H1 (cell line): ENCODE data around the gene TAS2R39. TPM values are rescaled to one million over a fixed set of nuclear protein-coding genes. Genes with fewer than 3 reads are reported as not detected.

Source experiments
- CTCF ChIA-PET: fragments of 300-600 bp; sonication (Branson Sonifier 250); formaldehyde crosslinking; loops from one replicate; lab custom pipeline; 2021; ENCODE audit not compliant: partially characterized antibody; lab: Charles Lee
- POLR2A ChIA-PET: fragments of 300-600 bp; sonication (Branson Sonifier 250); formaldehyde crosslinking; loops from one replicate; lab custom pipeline; 2021; ENCODE audit warnings: inconsistent platforms; ENCODE audit not compliant: partially characterized antibody; lab: Charles Lee
- DNase-seq, 2 experiments: peaks; one replicate each; pipeline versions ENCODE4 v3.0.0 to v3.0.0-alpha.2; 2010 to 2022; ENCODE audit warnings: low spot score in 2 of 2, low read depth in 1 of 2, mixed read lengths in 1 of 2
- FAIRE-seq: peaks from 2 replicates; lab custom pipeline; 2011; peaks lifted over from hg19 to GRCh38; lab: Jason Lieb, UNC
- H2AFZ ChIP-seq: 2 replicates; pipeline ENCODE4 v1.8.1; 2012; ENCODE audit warnings: low read length, inconsistent platforms
- H2AK5ac ChIP-seq: 2 replicates; pipeline ENCODE4 v1.6.1; 2013; ENCODE audit warnings: low read depth, low read length
- H2BK120ac ChIP-seq: replicated peaks from 2 replicates; pipeline ENCODE3; 2013; ENCODE audit warnings: low read depth, low read length, inconsistent platforms
- H2BK12ac ChIP-seq: 2 replicates; pipeline ENCODE4 v1.6.1; 2013; ENCODE audit warnings: low read depth, low read length
- H2BK15ac ChIP-seq: 2 replicates; pipeline ENCODE4 v1.6.1; 2013; ENCODE audit warnings: low read length
- H2BK20ac ChIP-seq: 2 replicates; pipeline ENCODE4 v1.6.1; 2013; ENCODE audit warnings: low read length
- H2BK5ac ChIP-seq: 2 replicates; pipeline ENCODE4 v1.6.1; 2013; ENCODE audit warnings: low read depth, low read length
- H3K14ac ChIP-seq: 2 replicates; pipeline ENCODE4 v1.6.1; 2013; ENCODE audit warnings: inconsistent platforms; ENCODE audit not compliant: insufficient read length
- H3K18ac ChIP-seq: 2 replicates; pipeline ENCODE4 v1.6.1; 2013; ENCODE audit warnings: low read length; ENCODE audit errors: extremely low read depth
- H3K23ac ChIP-seq: 2 replicates; pipeline ENCODE4 v1.6.1; 2013; ENCODE audit warnings: inconsistent platforms; ENCODE audit not compliant: insufficient read length
- H3K23me2 ChIP-seq: 2 replicates; pipeline ENCODE4 v1.6.1; 2013; ENCODE audit warnings: low read depth, low read length
- H3K27ac ChIP-seq: 2 replicates; pipeline ENCODE4 v1.6.1; 2011; ENCODE audit warnings: low read depth, low read length, inconsistent platforms
- H3K27me3 ChIP-seq, 4 experiments: replicated peaks in 1 of 4; 1 replicate in 1 of 4; 2 replicates in 3 of 4; pipeline versions ENCODE4 v1.6.1 to v1.8.1; 2011 to 2013; ENCODE audit warnings: low read length in 3 of 4, mild to moderate bottlenecking in 3 of 4, inconsistent platforms in 2 of 4, mixed read lengths in 2 of 4, moderate library complexity in 1 of 4; ENCODE audit not compliant: control insufficient read depth in 3 of 4, insufficient read depth in 3 of 4; ENCODE audit errors: extremely low read depth in 1 of 4
- H3K36me3 ChIP-seq, 4 experiments: 2 replicates each; pipeline versions ENCODE4 v1.6.1 to v1.8.1; 2011 to 2013; ENCODE audit warnings: mild to moderate bottlenecking in 4 of 4, low read length in 3 of 4, moderate library complexity in 2 of 4, control low read depth in 1 of 4, inconsistent platforms in 1 of 4; ENCODE audit not compliant: insufficient read depth in 4 of 4, control insufficient read depth in 2 of 4
- H3K4ac ChIP-seq: replicated peaks from 2 replicates; pipeline ENCODE3; 2013; ENCODE audit warnings: low read length, low read depth, mixed read lengths, inconsistent platforms; ENCODE audit not compliant: insufficient read length
- H3K4me1 ChIP-seq, 4 experiments: replicated peaks in 1 of 4; 1 replicate in 1 of 4; 2 replicates in 3 of 4; pipeline versions ENCODE4 v1.6.1 to v1.8.1; 2011 to 2013; ENCODE audit warnings: low read length in 3 of 4, inconsistent platforms in 2 of 4, mixed read lengths in 1 of 4; ENCODE audit not compliant: insufficient read depth in 4 of 4, control insufficient read depth in 3 of 4
- H3K4me2 ChIP-seq, 2 experiments: 2 replicates each; pipeline versions ENCODE4 v1.6.1 to v1.8.1; 2011 to 2013; ENCODE audit warnings: low read depth in 2 of 2, low read length in 2 of 2, control low read depth in 1 of 2, inconsistent platforms in 1 of 2, mild to moderate bottlenecking in 1 of 2; ENCODE audit not compliant: insufficient read depth in 1 of 2
- H3K4me3 ChIP-seq, 4 experiments: fragments of 200-600, 300-600 bp in 1 of 4; sonication (generic), shearing (Covaris generic), sonication (Bioruptor Twin) in 1 of 4; 2 replicates each; pipeline versions ENCODE4 v1.5.1 to v1.8.1; 2011 to 2016; ENCODE audit warnings: low read length in 4 of 4, low read depth in 3 of 4, control low read depth in 2 of 4, inconsistent platforms in 2 of 4, mild to moderate bottlenecking in 2 of 4, mixed read lengths in 1 of 4, moderate library complexity in 1 of 4; ENCODE audit not compliant: insufficient read depth in 2 of 4; ENCODE audit errors: extremely low read depth in 1 of 4
- H3K56ac ChIP-seq: replicated peaks from 2 replicates; pipeline ENCODE3; 2013; ENCODE audit warnings: low read depth, mild to moderate bottlenecking, mixed read lengths, low read length, inconsistent platforms; ENCODE audit not compliant: insufficient read length
- H3K79me1 ChIP-seq: 2 replicates; pipeline ENCODE4 v1.6.1; 2013; ENCODE audit warnings: low read depth, low read length, control low read depth
- H3K79me2 ChIP-seq, 2 experiments: 2 replicates each; pipeline versions ENCODE4 v1.6.1 to v1.8.1; 2012 to 2013; ENCODE audit warnings: low read length in 2 of 2, mild to moderate bottlenecking in 2 of 2, inconsistent platforms in 1 of 2; ENCODE audit not compliant: insufficient read depth in 2 of 2, control insufficient read depth in 1 of 2
- H3K9ac ChIP-seq, 4 experiments: replicated peaks in 1 of 4; 1 replicate in 1 of 4; 2 replicates in 3 of 4; pipeline versions ENCODE4 v1.6.1 to v1.8.1; 2011 to 2013; ENCODE audit warnings: low read depth in 3 of 4, low read length in 3 of 4, control low read depth in 2 of 4, mild to moderate bottlenecking in 2 of 4, moderate library complexity in 2 of 4, inconsistent platforms in 1 of 4; ENCODE audit errors: extremely low read depth in 1 of 4
- H3K9me3 ChIP-seq, 2 experiments: 2 replicates each; pipeline versions ENCODE4 v1.6.1 to v1.8.1; 2012 to 2013; ENCODE audit warnings: mild to moderate bottlenecking in 2 of 2, moderate library complexity in 2 of 2, control low read depth in 1 of 2, inconsistent platforms in 1 of 2, low read depth in 1 of 2, low read length in 1 of 2, mixed read lengths in 1 of 2; ENCODE audit not compliant: insufficient read depth in 2 of 2
- H4K20me1 ChIP-seq, 2 experiments: replicated peaks in 1 of 2; 2 replicates each; pipeline versions ENCODE3 to v1.8.1; 2011 to 2013; ENCODE audit warnings: inconsistent platforms in 2 of 2, low read length in 2 of 2, mild to moderate bottlenecking in 1 of 2; ENCODE audit not compliant: insufficient read depth in 2 of 2, control insufficient read depth in 1 of 2
- H4K5ac ChIP-seq: 2 replicates; pipeline ENCODE4 v1.6.1; 2013; ENCODE audit warnings: low read length, low read depth, mixed read lengths, inconsistent platforms; ENCODE audit not compliant: insufficient read length
- H4K8ac ChIP-seq: 2 replicates; pipeline ENCODE4 v1.8.0; 2013; ENCODE audit warnings: mild to moderate bottlenecking, moderate library complexity, low read length, inconsistent platforms; ENCODE audit not compliant: insufficient read depth; ENCODE audit errors: extremely low read depth
- H4K91ac ChIP-seq: replicated peaks from 2 replicates; pipeline ENCODE3; 2013; ENCODE audit warnings: low read length, mixed read lengths, inconsistent platforms; ENCODE audit not compliant: insufficient read length
- CTBP2 ChIP-seq: IDR thresholded peaks from 2 replicates; pipeline ENCODE4 v1.7.0; 2011; ENCODE audit warnings: borderline replicate concordance, mild to moderate bottlenecking, moderate library complexity, mixed read lengths, low read length; ENCODE audit not compliant: insufficient read depth, insufficient read length
- JUN ChIP-seq: IDR thresholded peaks from 2 replicates; pipeline ENCODE4 v1.6.1; 2011; ENCODE audit warnings: low read depth, mild to moderate bottlenecking, improper control_type of control experiment, low read length
- JUND ChIP-seq: IDR thresholded peaks from 2 replicates; pipeline ENCODE4 v1.6.1; 2011; ENCODE audit warnings: mild to moderate bottlenecking, improper control_type of control experiment, low read length
- MAX ChIP-seq: IDR thresholded peaks from 2 replicates; pipeline ENCODE4 v1.6.1; 2012; ENCODE audit warnings: inconsistent platforms
- TAF1 ChIP-seq: IDR thresholded peaks from 2 replicates; pipeline ENCODE4 v1.6.1; 2011; ENCODE audit warnings: mild to moderate bottlenecking, low read depth, low read length
- WGBS, 2 experiments: shearing (Covaris generic) in 1 of 2; methylation state at CpG; one replicate each; pipeline versions ENCODE4 v1.1.6 to v1.1.7; 2013 to 2015; ENCODE audit warnings: low lambda C conversion rate in 2 of 2, mixed read lengths in 2 of 2, inconsistent platforms in 1 of 2, low coverage in 1 of 2, missing lambda C conversion rate in 1 of 2; ENCODE audit not compliant: insufficient replicate concordance in 2 of 2, insufficient coverage in 1 of 2, insufficient read length in 1 of 2; ENCODE audit errors: extremely low coverage in 1 of 2, missing lambda C conversion rate in 1 of 2; 5-methylcytosine and 5-hydroxymethylcytosine counted together
- polyA plus RNA-seq, 7 experiments: library from polyadenylated mRNA; depleted of rRNA in 3 of 7; stranded (reverse) in 5 of 7; unstranded in 2 of 7; fragments of >200 nt in 5 of 7; fragments of 200-250 nt in 2 of 7; gene quantifications; 1 replicate in 5 of 7; 2 replicates in 1 of 7; 4 replicates in 1 of 7; pipeline versions ENCODE4 v1.2.1 to v1.2.3, GENCODE V29; 2011 to 2013; ENCODE audit warnings: missing spikeins in 2 of 7, mixed read lengths in 2 of 7
- total RNA-seq: library from RNA; stranded (reverse); fragmentation: NEBNext Ultra II Directional; extraction: Animal tissue kit (Norgen Biotek cat#: 25700); gene quantifications from 2 replicates; pipeline ENCODE4 v1.2.1, GENCODE V29; 2021

The TAS2R39 gene
- total and polyA plus RNA-seq, 2 of the 8 experiments (the other 6 are each of a cell fraction or from before 2014, with no cell fraction given), result not detected

GRCh38 chr7:143199040-143199439 lies 15.8 kb downstream of the TAS2R39 start:
- Histone ChIP-seq H3K23me2 (no peaks in the 10 kb centered on the region), H4K91ac (no peak overlapping the region), H3K4me1 (0 out of 7 replicates have a peak, but pooled peaks cover 0 to 3% (median 0%) of the 10 kb centered on the region in 4 experiments), H2AK5ac (no peak overlapping the region), H3K79me1 (no peaks in the 10 kb centered on the region), H2AFZ (no peak overlapping the region), H3K9ac (no peak overlapping the region), H3K23ac (no peak overlapping the region), H3K4me2 (no peak overlapping the region), H3K9me3 (no peaks in the 10 kb centered on the region), H3K4ac (no peak overlapping the region), H2BK5ac (no peak overlapping the region), H3K27me3 (no peaks in the 10 kb centered on the region), H3K27ac (no peak overlapping the region), H3K79me2 (no peaks in the 10 kb centered on the region), H3K4me3 (no peak overlapping the region), H4K20me1 (no peaks in the 10 kb centered on the region), H2BK12ac (no peak overlapping the region), H2BK20ac (no peak overlapping the region), H3K14ac (no peak overlapping the region), H4K5ac (no peak overlapping the region), H2BK15ac (no peak overlapping the region), H2BK120ac (no peak overlapping the region), H3K18ac (no peak overlapping the region), H3K36me3 (no peaks in the 10 kb centered on the region), H4K8ac (no peak overlapping the region), H3K56ac (no peak overlapping the region)
- POLR2A ChIA-PET, result no interaction called here
- DNase-seq (no peak), FAIRE-seq (no peak)
- CTCF ChIA-PET, result interaction anchor here (0.6 kb wide), 1 partner anchor 71 kb away, joined by 3 read pairs; no protein-coding TSS in a partner anchor
- WGBS, 2 experiments, result 88% methylated on average over 4 of the region's 4 CpGs; no CpG with 5 or more reads in 1 of the 2 experiments
- no peak for TF ChIP-seq JUN
- no peak for TF ChIP-seq TAF1
- no peak for TF ChIP-seq CTBP2
- no peak for TF ChIP-seq JUND
- TF ChIP-seq MAX, result no peak
